ENCODE measurements around the gene ANKRD33B.

DNA sequence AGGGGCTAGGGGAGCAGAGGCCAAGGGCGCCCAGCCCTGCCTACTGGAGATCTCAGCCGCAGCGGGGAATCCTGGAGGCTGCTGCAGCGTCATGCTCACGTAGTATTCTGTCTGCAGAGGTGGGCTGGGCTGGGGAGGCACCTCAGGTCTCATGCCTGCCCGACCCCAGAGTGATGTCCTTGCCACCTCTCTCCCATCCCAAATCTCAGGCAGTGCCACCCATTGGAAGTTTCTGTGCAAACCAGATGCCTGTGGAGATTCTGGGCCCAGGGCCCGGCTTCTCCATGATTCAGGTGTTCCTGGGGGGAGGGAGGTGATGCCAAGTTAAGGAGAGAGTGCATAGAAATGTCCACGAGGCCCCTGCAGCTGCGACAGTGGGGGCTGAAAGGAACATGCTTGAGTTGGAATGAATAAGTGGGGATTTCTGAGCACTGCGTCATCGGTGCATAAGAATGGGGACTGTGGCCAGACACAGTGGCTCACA lies 72.0 kb downstream of the ANKRD33B start:
- TF ChIP-seq, protein P1, sequence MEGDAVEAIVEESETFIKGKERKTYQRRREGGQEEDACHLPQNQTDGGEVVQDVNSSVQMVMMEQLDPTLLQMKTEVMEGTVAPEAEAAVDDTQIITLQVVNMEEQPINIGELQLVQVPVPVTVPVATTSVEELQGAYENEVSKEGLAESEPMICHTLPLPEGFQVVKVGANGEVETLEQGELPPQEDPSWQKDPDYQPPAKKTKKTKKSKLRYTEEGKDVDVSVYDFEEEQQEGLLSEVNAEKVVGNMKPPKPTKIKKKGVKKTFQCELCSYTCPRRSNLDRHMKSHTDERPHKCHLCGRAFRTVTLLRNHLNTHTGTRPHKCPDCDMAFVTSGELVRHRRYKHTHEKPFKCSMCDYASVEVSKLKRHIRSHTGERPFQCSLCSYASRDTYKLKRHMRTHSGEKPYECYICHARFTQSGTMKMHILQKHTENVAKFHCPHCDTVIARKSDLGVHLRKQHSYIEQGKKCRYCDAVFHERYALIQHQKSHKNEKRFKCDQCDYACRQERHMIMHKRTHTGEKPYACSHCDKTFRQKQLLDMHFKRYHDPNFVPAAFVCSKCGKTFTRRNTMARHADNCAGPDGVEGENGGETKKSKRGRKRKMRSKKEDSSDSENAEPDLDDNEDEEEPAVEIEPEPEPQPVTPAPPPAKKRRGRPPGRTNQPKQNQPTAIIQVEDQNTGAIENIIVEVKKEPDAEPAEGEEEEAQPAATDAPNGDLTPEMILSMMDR (conservative IDR thresholded peaks at IDR 0.05; ENCODE audit: low read depth in 2 of 2) = no peak
- TF ChIP-seq POLR2AphosphoS5 (IDR thresholded peaks at IDR 0.05; ENCODE audit: low read depth) = no peak
- no peak for TF ChIP-seq EZH2 (IDR thresholded peaks at IDR 0.05; ENCODE audit: low read depth, unreplicated experiment)
- no peak for TF ChIP-seq EZH2phosphoT487 (IDR thresholded peaks at IDR 0.05; ENCODE audit: unreplicated experiment)
- TF ChIP-seq ZNF114 (CRISPR knock-in tag; IDR thresholded peaks at IDR 0.05) = no peak
- TF ChIP-seq STAT1 (IDR thresholded peaks at IDR 0.05; ENCODE audit: unreplicated experiment) = no peak
- no peak for TF ChIP-seq ZNF331 (CRISPR knock-in tag; IDR thresholded peaks at IDR 0.05; ENCODE audit: low read depth)
- no peak for TF ChIP-seq JUNB (IDR thresholded peaks at IDR 0.05; ENCODE audit: unreplicated experiment)
- TF ChIP-seq, protein P2, sequence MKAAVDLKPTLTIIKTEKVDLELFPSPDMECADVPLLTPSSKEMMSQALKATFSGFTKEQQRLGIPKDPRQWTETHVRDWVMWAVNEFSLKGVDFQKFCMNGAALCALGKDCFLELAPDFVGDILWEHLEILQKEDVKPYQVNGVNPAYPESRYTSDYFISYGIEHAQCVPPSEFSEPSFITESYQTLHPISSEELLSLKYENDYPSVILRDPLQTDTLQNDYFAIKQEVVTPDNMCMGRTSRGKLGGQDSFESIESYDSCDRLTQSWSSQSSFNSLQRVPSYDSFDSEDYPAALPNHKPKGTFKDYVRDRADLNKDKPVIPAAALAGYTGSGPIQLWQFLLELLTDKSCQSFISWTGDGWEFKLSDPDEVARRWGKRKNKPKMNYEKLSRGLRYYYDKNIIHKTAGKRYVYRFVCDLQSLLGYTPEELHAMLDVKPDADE (IDR thresholded peaks at IDR 0.05) = no peak
- TF ChIP-seq, protein P3, sequence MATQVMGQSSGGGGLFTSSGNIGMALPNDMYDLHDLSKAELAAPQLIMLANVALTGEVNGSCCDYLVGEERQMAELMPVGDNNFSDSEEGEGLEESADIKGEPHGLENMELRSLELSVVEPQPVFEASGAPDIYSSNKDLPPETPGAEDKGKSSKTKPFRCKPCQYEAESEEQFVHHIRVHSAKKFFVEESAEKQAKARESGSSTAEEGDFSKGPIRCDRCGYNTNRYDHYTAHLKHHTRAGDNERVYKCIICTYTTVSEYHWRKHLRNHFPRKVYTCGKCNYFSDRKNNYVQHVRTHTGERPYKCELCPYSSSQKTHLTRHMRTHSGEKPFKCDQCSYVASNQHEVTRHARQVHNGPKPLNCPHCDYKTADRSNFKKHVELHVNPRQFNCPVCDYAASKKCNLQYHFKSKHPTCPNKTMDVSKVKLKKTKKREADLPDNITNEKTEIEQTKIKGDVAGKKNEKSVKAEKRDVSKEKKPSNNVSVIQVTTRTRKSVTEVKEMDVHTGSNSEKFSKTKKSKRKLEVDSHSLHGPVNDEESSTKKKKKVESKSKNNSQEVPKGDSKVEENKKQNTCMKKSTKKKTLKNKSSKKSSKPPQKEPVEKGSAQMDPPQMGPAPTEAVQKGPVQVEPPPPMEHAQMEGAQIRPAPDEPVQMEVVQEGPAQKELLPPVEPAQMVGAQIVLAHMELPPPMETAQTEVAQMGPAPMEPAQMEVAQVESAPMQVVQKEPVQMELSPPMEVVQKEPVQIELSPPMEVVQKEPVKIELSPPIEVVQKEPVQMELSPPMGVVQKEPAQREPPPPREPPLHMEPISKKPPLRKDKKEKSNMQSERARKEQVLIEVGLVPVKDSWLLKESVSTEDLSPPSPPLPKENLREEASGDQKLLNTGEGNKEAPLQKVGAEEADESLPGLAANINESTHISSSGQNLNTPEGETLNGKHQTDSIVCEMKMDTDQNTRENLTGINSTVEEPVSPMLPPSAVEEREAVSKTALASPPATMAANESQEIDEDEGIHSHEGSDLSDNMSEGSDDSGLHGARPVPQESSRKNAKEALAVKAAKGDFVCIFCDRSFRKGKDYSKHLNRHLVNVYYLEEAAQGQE (IDR thresholded peaks at IDR 0.05; ENCODE audit: unreplicated experiment) = no peak
- TF ChIP-seq NANOG (IDR thresholded peaks at IDR 0.05; ENCODE audit: borderline replicate concordance) = no peak
- no peak for TF ChIP-seq CREB1 (CRISPR knock-in tag; IDR thresholded peaks at IDR 0.05; ENCODE audit: low read depth)
- TF ChIP-seq, protein P4, sequence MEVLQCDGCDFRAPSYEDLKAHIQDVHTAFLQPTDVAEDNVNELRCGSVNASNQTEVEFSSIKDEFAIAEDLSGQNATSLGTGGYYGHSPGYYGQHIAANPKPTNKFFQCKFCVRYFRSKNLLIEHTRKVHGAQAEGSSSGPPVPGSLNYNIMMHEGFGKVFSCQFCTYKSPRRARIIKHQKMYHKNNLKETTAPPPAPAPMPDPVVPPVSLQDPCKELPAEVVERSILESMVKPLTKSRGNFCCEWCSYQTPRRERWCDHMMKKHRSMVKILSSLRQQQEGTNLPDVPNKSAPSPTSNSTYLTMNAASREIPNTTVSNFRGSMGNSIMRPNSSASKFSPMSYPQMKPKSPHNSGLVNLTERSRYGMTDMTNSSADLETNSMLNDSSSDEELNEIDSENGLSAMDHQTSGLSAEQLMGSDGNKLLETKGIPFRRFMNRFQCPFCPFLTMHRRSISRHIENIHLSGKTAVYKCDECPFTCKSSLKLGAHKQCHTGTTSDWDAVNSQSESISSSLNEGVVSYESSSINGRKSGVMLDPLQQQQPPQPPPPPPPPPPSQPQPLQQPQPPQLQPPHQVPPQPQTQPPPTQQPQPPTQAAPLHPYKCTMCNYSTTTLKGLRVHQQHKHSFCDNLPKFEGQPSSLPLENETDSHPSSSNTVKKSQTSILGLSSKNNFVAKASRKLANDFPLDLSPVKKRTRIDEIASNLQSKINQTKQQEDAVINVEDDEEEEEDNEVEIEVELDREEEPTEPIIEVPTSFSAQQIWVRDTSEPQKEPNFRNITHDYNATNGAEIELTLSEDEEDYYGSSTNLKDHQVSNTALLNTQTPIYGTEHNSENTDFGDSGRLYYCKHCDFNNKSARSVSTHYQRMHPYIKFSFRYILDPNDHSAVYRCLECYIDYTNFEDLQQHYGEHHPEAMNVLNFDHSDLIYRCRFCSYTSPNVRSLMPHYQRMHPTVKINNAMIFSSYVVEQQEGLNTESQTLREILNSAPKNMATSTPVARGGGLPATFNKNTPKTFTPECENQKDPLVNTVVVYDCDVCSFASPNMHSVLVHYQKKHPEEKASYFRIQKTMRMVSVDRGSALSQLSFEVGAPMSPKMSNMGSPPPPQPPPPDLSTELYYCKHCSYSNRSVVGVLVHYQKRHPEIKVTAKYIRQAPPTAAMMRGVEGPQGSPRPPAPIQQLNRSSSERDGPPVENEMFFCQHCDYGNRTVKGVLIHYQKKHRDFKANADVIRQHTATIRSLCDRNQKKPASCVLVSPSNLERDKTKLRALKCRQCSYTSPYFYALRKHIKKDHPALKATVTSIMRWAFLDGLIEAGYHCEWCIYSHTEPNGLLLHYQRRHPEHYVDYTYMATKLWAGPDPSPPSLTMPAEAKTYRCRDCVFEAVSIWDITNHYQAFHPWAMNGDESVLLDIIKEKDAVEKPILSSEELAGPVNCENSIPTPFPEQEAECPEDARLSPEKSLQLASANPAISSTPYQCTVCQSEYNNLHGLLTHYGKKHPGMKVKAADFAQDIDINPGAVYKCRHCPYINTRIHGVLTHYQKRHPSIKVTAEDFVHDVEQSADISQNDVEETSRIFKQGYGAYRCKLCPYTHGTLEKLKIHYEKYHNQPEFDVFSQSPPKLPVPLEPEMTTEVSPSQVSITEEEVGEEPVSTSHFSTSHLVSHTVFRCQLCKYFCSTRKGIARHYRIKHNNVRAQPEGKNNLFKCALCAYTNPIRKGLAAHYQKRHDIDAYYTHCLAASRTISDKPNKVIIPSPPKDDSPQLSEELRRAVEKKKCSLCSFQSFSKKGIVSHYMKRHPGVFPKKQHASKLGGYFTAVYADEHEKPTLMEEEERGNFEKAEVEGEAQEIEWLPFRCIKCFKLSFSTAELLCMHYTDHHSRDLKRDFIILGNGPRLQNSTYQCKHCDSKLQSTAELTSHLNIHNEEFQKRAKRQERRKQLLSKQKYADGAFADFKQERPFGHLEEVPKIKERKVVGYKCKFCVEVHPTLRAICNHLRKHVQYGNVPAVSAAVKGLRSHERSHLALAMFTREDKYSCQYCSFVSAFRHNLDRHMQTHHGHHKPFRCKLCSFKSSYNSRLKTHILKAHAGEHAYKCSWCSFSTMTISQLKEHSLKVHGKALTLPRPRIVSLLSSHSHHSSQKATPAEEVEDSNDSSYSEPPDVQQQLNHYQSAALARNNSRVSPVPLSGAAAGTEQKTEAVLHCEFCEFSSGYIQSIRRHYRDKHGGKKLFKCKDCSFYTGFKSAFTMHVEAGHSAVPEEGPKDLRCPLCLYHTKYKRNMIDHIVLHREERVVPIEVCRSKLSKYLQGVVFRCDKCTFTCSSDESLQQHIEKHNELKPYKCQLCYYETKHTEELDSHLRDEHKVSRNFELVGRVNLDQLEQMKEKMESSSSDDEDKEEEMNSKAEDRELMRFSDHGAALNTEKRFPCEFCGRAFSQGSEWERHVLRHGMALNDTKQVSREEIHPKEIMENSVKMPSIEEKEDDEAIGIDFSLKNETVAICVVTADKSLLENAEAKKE (CRISPR knock-in tag; IDR thresholded peaks at IDR 0.05) = no peak

Data from GM23338 (cell line).